Activated CD4-positive, CD25-positive, alpha-beta regulatory T cell treated with anti-CD3 and anti-CD28 coated beads, Interleukin-2, amount 50 U/mL, for 16 hours (primary cell): ENCODE data around the gene RAMAC.
"Not testable (repeated sequence)": the region's sequence is repeated elsewhere in the genome, so short reads cannot be mapped to it uniquely, and the experiment has no call there.

Source experiments
- DNase-seq: peaks from one replicate; pipeline ENCODE4 v3.0.0-alpha.2; 2020; ENCODE audit warnings: low read depth, low spot score

RAMAC gene

GRCh38 chr15:82985688-82986441, at the start of gene RAMAC:
RAMAC (plus strand) TSS chr15:82986210; CDS start chr15:82989019, 2,809 bp downstream.
- peak; percentile 87 for DNase-seq

- no peak for DNase-seq
These were observed 48.9 kb upstream of the RAMAC start for GRCh38 chr15:82936966-82937711.

GRCh38 chr15:82937712-82938058, 48.3 kb upstream of the RAMAC start:
- DNase-seq, result no peak

GRCh38 chr15:82939678-82940077, 46.3 kb upstream of the RAMAC start:
- not testable (repeated sequence) for DNase-seq

GRCh38 chr15:82942691-82943090, 43.3 kb upstream of the RAMAC start:
- DNase-seq, result no peak

- DNase-seq, result no peak
These were observed 42.8 kb upstream of the RAMAC start for GRCh38 chr15:82943176-82943575.

GRCh38 chr15:82944056-82944455, 42.0 kb upstream of the RAMAC start:
- no peak for DNase-seq

- DNase-seq, result no peak
These were observed 41.2 kb upstream of the RAMAC start for GRCh38 chr15:82944821-82945220.

- no peak for DNase-seq
These were observed 40.7 kb upstream of the RAMAC start for GRCh38 chr15:82945326-82945725.

GRCh38 chr15:82946155-82946701, 39.8 kb upstream of the RAMAC start:
- no peak for DNase-seq

GRCh38 chr15:82950295-82950694, 35.7 kb upstream of the RAMAC start:
- no peak for DNase-seq

GRCh38 chr15:82950746-82951370, 35.2 kb upstream of the RAMAC start:
- DNase-seq, result no peak

- DNase-seq, result no peak
These were observed 34.4 kb upstream of the RAMAC start for GRCh38 chr15:82951472-82952157.

GRCh38 chr15:82952158-82953081, 33.6 kb upstream of the RAMAC start, which contains the start of gene HOMER2:
HOMER2 (minus strand) TSS chr15:82952720; CDS start chr15:82952535, 185 bp downstream.
- no peak for DNase-seq

GRCh38 chr15:82958638-82959037, 27.4 kb upstream of the RAMAC start:
- no peak for DNase-seq

GRCh38 chr15:82959423-82959822, 26.6 kb upstream of the RAMAC start:
- DNase-seq, result no peak

- DNase-seq, result no peak
These were observed 25.2 kb upstream of the RAMAC start for GRCh38 chr15:82960766-82961165.

GRCh38 chr15:82963471-82964341, 22.3 kb upstream of the RAMAC start:
- DNase-seq, result no peak

GRCh38 chr15:82964890-82965289, 21.1 kb upstream of the RAMAC start:
- no peak for DNase-seq

GRCh38 chr15:82966671-82967071, 19.3 kb upstream of the RAMAC start:
- no peak for DNase-seq
